Astrocyte (in vitro differentiated cells and primary cell): Measurements from ENCODE around the gene POLD4. TPM values are rescaled to one million over a fixed set of nuclear protein-coding genes. Genes with fewer than 3 reads are reported as not detected.

Experiments
- DNase-seq: peaks from one replicate; pipeline ENCODE4 v3.0.0-alpha.2; 2010; ENCODE audit warnings: low read depth
- FAIRE-seq: peaks from 2 replicates; lab custom pipeline; 2011; peaks lifted over from hg19 to GRCh38; lab: Jason Lieb, UNC
- H2AFZ ChIP-seq: 2 replicates; pipeline ENCODE4 v1.6.0; 2012; ENCODE audit warnings: low read depth, low read length, inconsistent platforms
- H3K27ac ChIP-seq: 2 replicates; pipeline ENCODE4 v1.5.1; 2011; ENCODE audit warnings: low read depth, low read length, inconsistent platforms
- H3K27me3 ChIP-seq: 2 replicates; pipeline ENCODE4 v1.6.0; 2011; ENCODE audit warnings: low read length, inconsistent platforms; ENCODE audit not compliant: insufficient read depth
- H3K36me3 ChIP-seq: 2 replicates; pipeline ENCODE4 v1.5.1; 2011; ENCODE audit warnings: low read length, inconsistent platforms; ENCODE audit not compliant: insufficient read depth
- H3K4me1 ChIP-seq: 2 replicates; pipeline ENCODE4 v1.5.1; 2011; ENCODE audit warnings: low read length, inconsistent platforms; ENCODE audit not compliant: insufficient read depth
- H3K4me2 ChIP-seq: 2 replicates; pipeline ENCODE4 v1.6.0; 2012; ENCODE audit warnings: low read length, inconsistent platforms
- H3K4me3 ChIP-seq: 2 replicates; pipeline ENCODE4 v1.5.1; 2011; ENCODE audit warnings: low read depth, mild to moderate bottlenecking, low read length, inconsistent platforms; ENCODE audit not compliant: insufficient read depth
- H3K79me2 ChIP-seq: 2 replicates; pipeline ENCODE4 v1.6.0; 2012; ENCODE audit warnings: mild to moderate bottlenecking, low read length, inconsistent platforms; ENCODE audit not compliant: insufficient read depth
- H3K9ac ChIP-seq: 2 replicates; pipeline ENCODE4 v1.6.0; 2012; ENCODE audit warnings: mild to moderate bottlenecking, low read length, inconsistent platforms
- H3K9me3 ChIP-seq: 2 replicates; pipeline ENCODE4 v1.5.1; 2012; ENCODE audit warnings: low read depth, mild to moderate bottlenecking, low read length, inconsistent platforms; ENCODE audit not compliant: insufficient read depth
- H4K20me1 ChIP-seq: 2 replicates; pipeline ENCODE4 v1.6.0; 2012; ENCODE audit warnings: low read length, inconsistent platforms; ENCODE audit not compliant: insufficient read depth
- H3K27ac Mint-ChIP-seq: one replicate; pipeline ENCODE4 v1.8.0; 2021; ENCODE audit warnings: mild to moderate bottlenecking, mixed read lengths; ENCODE audit not compliant: unreplicated experiment
- H3K27me3 Mint-ChIP-seq: one replicate; pipeline ENCODE4 v1.8.0; 2021; ENCODE audit warnings: low read depth, mixed read lengths; ENCODE audit not compliant: unreplicated experiment
- H3K36me3 Mint-ChIP-seq: one replicate; pipeline ENCODE4 v1.8.0; 2021; ENCODE audit warnings: low read depth, mixed read lengths; ENCODE audit not compliant: unreplicated experiment
- H3K4me1 Mint-ChIP-seq: one replicate; pipeline ENCODE4 v1.8.0; 2021; ENCODE audit warnings: low read depth, mixed read lengths; ENCODE audit not compliant: unreplicated experiment
- H3K4me3 Mint-ChIP-seq: one replicate; pipeline ENCODE4 v1.8.0; 2021; ENCODE audit warnings: mild to moderate bottlenecking, moderate library complexity, mixed read lengths; ENCODE audit not compliant: unreplicated experiment
- H3K9me3 Mint-ChIP-seq: one replicate; pipeline ENCODE4 v1.8.0; 2021; ENCODE audit warnings: mild to moderate bottlenecking, mixed read lengths; ENCODE audit not compliant: unreplicated experiment
- EZH2 ChIP-seq: IDR thresholded peaks from 2 replicates; pipeline ENCODE4 v1.6.1; 2012; ENCODE audit warnings: mild to moderate bottlenecking, low read length, inconsistent platforms; ENCODE audit not compliant: insufficient read depth
- total RNA-seq: library from RNA; stranded (reverse); gene quantifications from 2 replicates; pipeline ENCODE4 v1.2.1, GENCODE V29; 2021
- TF ChIP-seq, protein P1 (sequence below): IDR thresholded peaks from 2 replicates; pipeline ENCODE4 v1.5.1; 2011; ENCODE audit warnings: low read depth, mild to moderate bottlenecking, inconsistent platforms, low read length, moderate library complexity; ENCODE audit not compliant: insufficient read depth

The POLD4 gene
- total RNA-seq, 1 donor from 2014 or later = 53.5 TPM

DNA sequence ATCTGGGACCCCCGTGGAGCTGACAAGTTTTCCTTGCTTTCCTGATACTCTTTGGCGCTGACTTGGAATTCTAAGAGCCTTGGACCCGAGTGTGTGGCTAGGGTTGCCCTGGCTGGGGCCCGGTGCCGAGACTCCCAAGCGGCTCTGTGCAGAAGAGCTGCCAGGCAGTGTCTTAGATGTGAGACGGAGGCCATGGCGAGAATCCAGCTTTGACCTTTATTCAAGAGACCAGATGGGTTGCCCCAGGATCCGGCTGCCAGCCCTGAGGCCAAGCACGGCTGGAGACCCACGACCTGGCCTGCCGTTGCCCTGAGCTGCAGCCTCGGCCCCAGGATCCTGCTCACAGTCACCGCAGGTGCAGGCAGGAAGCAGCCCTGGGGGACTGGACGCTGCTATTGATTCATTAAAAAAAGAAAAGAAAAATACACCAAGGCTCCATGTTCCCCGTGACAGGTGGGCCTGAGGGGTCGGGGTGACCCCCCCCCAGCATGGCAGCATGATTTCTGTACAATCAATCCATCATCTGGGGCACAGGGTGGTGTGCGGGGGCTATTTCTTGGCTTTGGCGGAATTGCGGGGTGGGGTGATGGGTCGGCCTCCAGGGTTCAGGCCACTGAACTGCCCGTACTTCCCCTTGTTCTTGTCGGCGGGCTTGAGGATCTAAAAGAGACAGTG, 44.8 kb upstream of the POLD4 start:
- peaks cover 10% of the 10 kb centered on the region for H3K4me1 Mint-ChIP-seq
- peak overlapping the region; percentile 62 for H3K4me3 Mint-ChIP-seq

DNA sequence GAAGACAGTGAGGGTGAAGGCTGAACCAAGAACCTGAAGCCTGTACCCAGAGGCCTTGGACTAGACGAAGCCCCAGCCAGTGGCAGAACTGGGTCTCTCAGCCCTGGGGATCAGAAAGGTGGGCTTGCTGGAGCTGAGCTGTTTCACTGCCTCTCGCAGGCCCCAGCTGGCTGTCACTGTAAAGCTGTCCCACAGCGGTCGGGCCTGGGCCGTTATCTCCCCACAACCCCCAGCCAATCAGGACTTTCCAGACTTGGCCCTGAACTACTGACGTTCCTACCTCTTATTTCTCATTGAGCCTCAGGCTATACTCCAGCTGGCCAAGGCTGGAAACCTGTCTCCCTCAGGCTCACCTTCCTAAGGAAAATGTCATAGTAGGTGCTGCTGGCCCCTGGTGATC, 44.2 kb upstream of the POLD4 start:
- Mint-ChIP-seq H3K27ac (no peak overlapping the region), H3K36me3 (peaks cover 22% of the 10 kb centered on the region), H3K4me1 (peaks cover 14% of the 10 kb centered on the region), H3K9me3 (no peaks in the 10 kb centered on the region), H3K27me3 (no peaks in the 10 kb centered on the region), H3K4me3 (peak overlapping the region; percentile 62)
- no peaks in the 10 kb centered on the region for H3K9me3 ChIP-seq
- H3K4me1 ChIP-seq = peaks cover 20% of the 10 kb centered on the region
- no peak overlapping the region for H3K27ac ChIP-seq
- DNase-seq (no peak), FAIRE-seq (no peak)
- peaks cover 43% of the 10 kb centered on the region for H3K79me2 ChIP-seq
- no peak overlapping the region for H2AFZ ChIP-seq
- peaks cover 34% of the 10 kb centered on the region for H4K20me1 ChIP-seq
- H3K36me3 ChIP-seq = peaks cover 2% of the 10 kb centered on the region
- no peak overlapping the region for H3K9ac ChIP-seq
- H3K27me3 ChIP-seq = no peaks in the 10 kb centered on the region
- H3K4me2 ChIP-seq = no peak overlapping the region
- TF ChIP-seq EZH2 = no peak
- TF ChIP-seq, protein P1, sequence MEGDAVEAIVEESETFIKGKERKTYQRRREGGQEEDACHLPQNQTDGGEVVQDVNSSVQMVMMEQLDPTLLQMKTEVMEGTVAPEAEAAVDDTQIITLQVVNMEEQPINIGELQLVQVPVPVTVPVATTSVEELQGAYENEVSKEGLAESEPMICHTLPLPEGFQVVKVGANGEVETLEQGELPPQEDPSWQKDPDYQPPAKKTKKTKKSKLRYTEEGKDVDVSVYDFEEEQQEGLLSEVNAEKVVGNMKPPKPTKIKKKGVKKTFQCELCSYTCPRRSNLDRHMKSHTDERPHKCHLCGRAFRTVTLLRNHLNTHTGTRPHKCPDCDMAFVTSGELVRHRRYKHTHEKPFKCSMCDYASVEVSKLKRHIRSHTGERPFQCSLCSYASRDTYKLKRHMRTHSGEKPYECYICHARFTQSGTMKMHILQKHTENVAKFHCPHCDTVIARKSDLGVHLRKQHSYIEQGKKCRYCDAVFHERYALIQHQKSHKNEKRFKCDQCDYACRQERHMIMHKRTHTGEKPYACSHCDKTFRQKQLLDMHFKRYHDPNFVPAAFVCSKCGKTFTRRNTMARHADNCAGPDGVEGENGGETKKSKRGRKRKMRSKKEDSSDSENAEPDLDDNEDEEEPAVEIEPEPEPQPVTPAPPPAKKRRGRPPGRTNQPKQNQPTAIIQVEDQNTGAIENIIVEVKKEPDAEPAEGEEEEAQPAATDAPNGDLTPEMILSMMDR = no peak
- no peak overlapping the region for H3K4me3 ChIP-seq

More for the DNA sequence above, 44.8 kb upstream of the POLD4 start:
- H3K4me1 ChIP-seq = peaks cover 17% of the 10 kb centered on the region
- no peaks in the 10 kb centered on the region for H3K27me3 Mint-ChIP-seq
- no peak overlapping the region for H3K27ac Mint-ChIP-seq
- H4K20me1 ChIP-seq = peaks cover 32% of the 10 kb centered on the region
- peaks cover 20% of the 10 kb centered on the region for H3K36me3 Mint-ChIP-seq
- H3K27me3 ChIP-seq = no peaks in the 10 kb centered on the region
- H3K36me3 ChIP-seq = peaks cover 2% of the 10 kb centered on the region
- TF ChIP-seq, protein P1 = no peak
- TF ChIP-seq EZH2 = no peak
- FAIRE-seq (no peak), DNase-seq (no peak)
- H3K4me2 ChIP-seq = no peak overlapping the region
- no peaks in the 10 kb centered on the region for H3K9me3 Mint-ChIP-seq
- no peak overlapping the region for H2AFZ ChIP-seq
- peaks cover 40% of the 10 kb centered on the region for H3K79me2 ChIP-seq
- no peaks in the 10 kb centered on the region for H3K9me3 ChIP-seq
- H3K9ac ChIP-seq = no peak overlapping the region
- no peak overlapping the region for H3K4me3 ChIP-seq
- H3K27ac ChIP-seq = no peak overlapping the region
